ENCODE results near the gene SLC37A3. TPM values are rescaled to one million over a fixed set of nuclear protein-coding genes. Genes with fewer than 3 reads are reported as not detected.

The SLC37A3 gene
- total and polyA plus RNA-seq, 8 donors = 6.3 to 141 (median 55.2) TPM

- WGBS, 5 donors = 64 to 76% (median 71%) methylated on average over 3 of the region's 3 CpGs
- TF ChIP-seq POLR2AphosphoS5 (IDR thresholded peaks at IDR 0.05) = no peak
- TF ChIP-seq EP300 (IDR thresholded peaks at IDR 0.05) = no peak
- TF ChIP-seq CTCF (IDR thresholded peaks at IDR 0.05) = no peak
- no peak for TF ChIP-seq POLR2A (IDR thresholded peaks at IDR 0.05)
- Histone ChIP-seq H3K36me3 (no peaks in the 10 kb centered on the region), H3K9me3 (peaks cover 0 to 7% (median 2%) of the 10 kb centered on the region in 4 donors), H3K4me1 (peaks cover 6 to 43% (median 25%) of the 10 kb centered on the region in 4 donors), H3K4me3 (no peak overlapping the region), H3K27me3 (no peaks in the 10 kb centered on the region), H3K27ac (peak overlapping the region in 2 of 5 donors; percentile 17 to 52)
- intact Hi-C loops (cut with DNase I; ENCODE audit: low total_unique reads) = no loop called here
- peak in 1 of 2 donors; percentile 36 for DNase-seq
Observed at GRCh38 chr7:140308060-140308459, 90.3 kb downstream of the SLC37A3 start.

- 71 to 82% (median 77%) methylated on average over 3 of the region's 3 CpGs for WGBS, 5 donors
- Histone ChIP-seq H3K9me3 (no peaks in the 10 kb centered on the region), H3K27me3 (no peaks in the 10 kb centered on the region), H3K27ac (no peak overlapping the region), H3K4me1 (peaks cover 0 to 32% (median 20%) of the 10 kb centered on the region in 4 donors), H3K36me3 (no peaks in the 10 kb centered on the region), H3K4me3 (no peak overlapping the region)
- peak in 1 of 2 donors; percentile 64 for DNase-seq
- TF ChIP-seq CTCF (IDR thresholded peaks at IDR 0.05) (peak in 2 of 7 experiments; percentile 19 to 33), POLR2A (IDR thresholded peaks at IDR 0.05) (no peak)
- intact Hi-C loops (cut with DNase I; ENCODE audit: low total_unique reads) = no loop called here
Observed at GRCh38 chr7:140304191-140304799, 94.0 kb downstream of the SLC37A3 start.

- H3K4me3 ChIP-seq = no peak overlapping the region
- intact Hi-C loops (cut with DNase I; ENCODE audit: low total_unique reads) = no loop called here
- WGBS, 5 donors = 73 to 84% (median 81%) methylated on average over 13 of the region's 13 CpGs
- H3K27ac ChIP-seq = no peak overlapping the region
- H3K9me3 ChIP-seq = no peaks in the 10 kb centered on the region
- no peak for DNase-seq
- TF ChIP-seq POLR2AphosphoS5 (IDR thresholded peaks at IDR 0.05) (no peak), EP300 (IDR thresholded peaks at IDR 0.05) (no peak), POLR2A (IDR thresholded peaks at IDR 0.05) (no peak), CTCF (IDR thresholded peaks at IDR 0.05) (no peak)
- H3K27me3 ChIP-seq = no peaks in the 10 kb centered on the region
- peaks cover 0 to 12% (median 6%) of the 10 kb centered on the region in 4 donors for H3K4me1 ChIP-seq
- no peaks in the 10 kb centered on the region for H3K36me3 ChIP-seq
Observed at GRCh38 chr7:140300243-140301136, 97.8 kb downstream of the SLC37A3 start.

GRCh38 chr7:140298213-140298612 lies 100.1 kb downstream of the SLC37A3 start:
- no peaks in the 10 kb centered on the region for H3K4me1 ChIP-seq
- H3K27me3 ChIP-seq = no peaks in the 10 kb centered on the region
- DNase-seq = no peak
- no peak overlapping the region for H3K4me3 ChIP-seq
- WGBS, 5 donors = 73 to 81% (median 80%) methylated on average over 2 of the region's 2 CpGs
- TF ChIP-seq EP300 (IDR thresholded peaks at IDR 0.05) = no peak
- TF ChIP-seq CTCF (IDR thresholded peaks at IDR 0.05) = no peak
- no peak for TF ChIP-seq POLR2AphosphoS5 (IDR thresholded peaks at IDR 0.05)
- TF ChIP-seq POLR2A (IDR thresholded peaks at IDR 0.05) = no peak
- intact Hi-C loops (cut with DNase I; ENCODE audit: low total_unique reads) = loop anchor here (10.0 kb wide), 1 partner anchor 113 kb away; no protein-coding TSS in a partner anchor
- no peak overlapping the region for H3K27ac ChIP-seq
- no peaks in the 10 kb centered on the region for H3K36me3 ChIP-seq
- H3K9me3 ChIP-seq = no peaks in the 10 kb centered on the region
